SU-DHL-6 (cell line): Measurements from ENCODE around the gene KMT5C.

Experiments
- EZH2phosphoT487 ChIP-seq: fragments of 200-600 bp; sonication (generic), shearing (Covaris generic); conservative IDR thresholded peaks from 2 replicates; pipeline ENCODE4 v1.6.1; 2018; ENCODE audit warnings: mild to moderate bottlenecking, antibody characterized with exemption, low read length, moderate library complexity, mixed read lengths
- TF ChIP-seq, protein P1 (sequence below): fragments of 200-600 bp; sonication (generic); IDR thresholded peaks from one replicate; pipeline ENCODE4 v1.5.1; 2017; ENCODE audit warnings: antibody characterized with exemption, mild to moderate bottlenecking, low read length, moderate library complexity; ENCODE audit not compliant: insufficient read depth, poor library complexity, severe bottlenecking

DNA sequence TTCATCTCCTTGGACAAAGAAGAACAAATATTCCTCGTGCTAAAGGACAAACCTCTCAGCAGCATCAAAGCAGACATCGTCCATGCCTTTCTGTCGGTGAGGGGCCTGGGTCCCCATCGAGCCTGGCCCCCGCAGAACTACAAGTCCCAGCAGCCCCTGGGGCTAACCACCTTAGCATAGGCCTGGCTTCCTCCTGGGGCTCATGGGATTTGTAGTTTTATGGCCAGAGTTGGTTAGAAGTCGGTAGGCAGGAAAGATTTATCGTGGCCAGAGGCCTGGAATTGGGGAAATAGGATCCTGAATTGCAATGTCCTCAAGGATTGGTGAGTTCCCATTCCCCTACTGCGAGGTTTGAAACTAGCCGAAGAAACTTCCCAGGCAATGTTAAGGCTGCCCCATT lies 34.2 kb upstream of the KMT5C start:
- TF ChIP-seq, protein P1, sequence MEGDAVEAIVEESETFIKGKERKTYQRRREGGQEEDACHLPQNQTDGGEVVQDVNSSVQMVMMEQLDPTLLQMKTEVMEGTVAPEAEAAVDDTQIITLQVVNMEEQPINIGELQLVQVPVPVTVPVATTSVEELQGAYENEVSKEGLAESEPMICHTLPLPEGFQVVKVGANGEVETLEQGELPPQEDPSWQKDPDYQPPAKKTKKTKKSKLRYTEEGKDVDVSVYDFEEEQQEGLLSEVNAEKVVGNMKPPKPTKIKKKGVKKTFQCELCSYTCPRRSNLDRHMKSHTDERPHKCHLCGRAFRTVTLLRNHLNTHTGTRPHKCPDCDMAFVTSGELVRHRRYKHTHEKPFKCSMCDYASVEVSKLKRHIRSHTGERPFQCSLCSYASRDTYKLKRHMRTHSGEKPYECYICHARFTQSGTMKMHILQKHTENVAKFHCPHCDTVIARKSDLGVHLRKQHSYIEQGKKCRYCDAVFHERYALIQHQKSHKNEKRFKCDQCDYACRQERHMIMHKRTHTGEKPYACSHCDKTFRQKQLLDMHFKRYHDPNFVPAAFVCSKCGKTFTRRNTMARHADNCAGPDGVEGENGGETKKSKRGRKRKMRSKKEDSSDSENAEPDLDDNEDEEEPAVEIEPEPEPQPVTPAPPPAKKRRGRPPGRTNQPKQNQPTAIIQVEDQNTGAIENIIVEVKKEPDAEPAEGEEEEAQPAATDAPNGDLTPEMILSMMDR: no peak
- TF ChIP-seq EZH2phosphoT487: no peak
